K562 (cell line): ENCODE data around the gene ZFP36. TPM values are rescaled to one million over a fixed set of nuclear protein-coding genes. Genes with fewer than 3 reads are reported as not detected.

ENCODE experiments used
- HLTF ChIP-seq: fragments of 450-650 bp; IDR thresholded peaks from 2 replicates; pipeline ENCODE4 v1.6.1; 2016
- JUND ChIP-seq, 2 experiments: IDR thresholded peaks; 2 replicates in 1 of 2; 3 replicates in 1 of 2; pipeline ENCODE4 v1.6.1; 2011; ENCODE audit warnings: borderline replicate concordance in 2 of 2, low read depth in 2 of 2, low read length in 2 of 2, improper control_type of control experiment in 1 of 2, missing biosample characterization in 1 of 2, missing genetic modification characterization in 1 of 2, missing genetic modification reagents in 1 of 2
- PHB ChIP-seq: fragments of 250-450 bp; sonication (Bioruptor Pico); IDR thresholded peaks from 2 replicates; pipeline ENCODE4 v1.5.0; 2021
- RBBP5 ChIP-seq: fragments of 200-600 bp; sonication (generic); IDR thresholded peaks from 2 replicates; pipeline ENCODE4 v1.6.1; 2012; ENCODE audit warnings: borderline replicate concordance, mild to moderate bottlenecking, low read length, control low read depth, inconsistent platforms; ENCODE audit not compliant: insufficient read depth, poor library complexity, severe bottlenecking
- RHOXF2B ChIP-seq: fragments of 250-450 bp; sonication (Bioruptor Pico); conservative IDR thresholded peaks from 2 replicates; pipeline ENCODE4 v1.5.1; 2021
- SMAD2 ChIP-seq: fragments of 150-350 bp; IDR thresholded peaks from 2 replicates; pipeline ENCODE4 v1.6.1; 2014; ENCODE audit warnings: low read depth, mild to moderate bottlenecking, low read length
- ZC3H11A ChIP-seq: IDR thresholded peaks from 2 replicates; pipeline ENCODE4 v1.6.1; 2012; ENCODE audit warnings: low read depth, low read length, improper control_type of control experiment
- ZNF217 ChIP-seq: sonication (generic); formaldehyde crosslinking; IDR thresholded peaks from 2 replicates; pipeline ENCODE4 v1.8.0; 2022; ENCODE audit warnings: mild to moderate bottlenecking, missing genetic modification reagents
- ZNF766 ChIP-seq: fragments of 200-800 bp; sonication (Bioruptor generic); conservative IDR thresholded peaks from 2 replicates; pipeline ENCODE4 v1.6.1; 2016; ENCODE audit warnings: missing genetic modification characterization, missing compliant biosample characterization
- polyA plus RNA-seq, 8 experiments: library from polyadenylated mRNA; depleted of rRNA in 4 of 8; stranded (reverse) in 5 of 8; unstranded in 3 of 8; fragments of >200 nt; fragmentation: Nextera tagmentation in 2 of 8; fragmentation: Illumina TruSeq in 1 of 8; extraction: Ambion mirVana in 2 of 8; extraction: Trizol in 1 of 8; gene quantifications; 2 replicates each; pipeline versions ENCODE4 v1.2.1 to v1.2.3, GENCODE V29; 2011 to 2014; ENCODE audit warnings: inconsistent platforms in 1 of 8, missing spikeins in 1 of 8
- total RNA-seq, 7 experiments: library from RNA; depleted of rRNA in 6 of 7; stranded (reverse); fragments of >200 nt in 6 of 7; fragmentation: Illumina TruSeq in 2 of 7; extraction: Trizol in 2 of 7; gene quantifications; 2 replicates each; pipeline versions ENCODE4 v1.2.1 to v1.2.3, GENCODE V29; 2011 to 2021; ENCODE audit warnings: low replicate concordance in 1 of 7
- TF ChIP-seq, protein P1 (sequence below), 2 experiments: fragments of 450-650 bp; IDR thresholded peaks; 2 replicates each; pipeline ENCODE4 v1.6.1; 2016; ENCODE audit warnings: mild to moderate bottlenecking in 2 of 2, borderline replicate concordance in 1 of 2, low read depth in 1 of 2, moderate library complexity in 1 of 2
- TF ChIP-seq, protein P2 (sequence below): fragments of 250-450 bp; sonication (Bioruptor Pico); IDR thresholded peaks from 2 replicates; pipeline ENCODE4 v1.8.0; 2022; ENCODE audit warnings: moderate library complexity, mild to moderate bottlenecking, inconsistent platforms
- TF ChIP-seq, protein P3 (sequence below): sonication (generic); formaldehyde crosslinking; IDR thresholded peaks from 2 replicates; pipeline ENCODE4 v1.8.1; 2023; ENCODE audit warnings: missing genetic modification reagents, mild to moderate bottlenecking, borderline replicate concordance

Gene ZFP36
- total and polyA plus RNA-seq, 9 of the 15 experiments (the other 6 are each of a cell fraction or from before 2014, with no cell fraction given), result 1.0 to 20.1 (median 3.5) TPM

DNA sequence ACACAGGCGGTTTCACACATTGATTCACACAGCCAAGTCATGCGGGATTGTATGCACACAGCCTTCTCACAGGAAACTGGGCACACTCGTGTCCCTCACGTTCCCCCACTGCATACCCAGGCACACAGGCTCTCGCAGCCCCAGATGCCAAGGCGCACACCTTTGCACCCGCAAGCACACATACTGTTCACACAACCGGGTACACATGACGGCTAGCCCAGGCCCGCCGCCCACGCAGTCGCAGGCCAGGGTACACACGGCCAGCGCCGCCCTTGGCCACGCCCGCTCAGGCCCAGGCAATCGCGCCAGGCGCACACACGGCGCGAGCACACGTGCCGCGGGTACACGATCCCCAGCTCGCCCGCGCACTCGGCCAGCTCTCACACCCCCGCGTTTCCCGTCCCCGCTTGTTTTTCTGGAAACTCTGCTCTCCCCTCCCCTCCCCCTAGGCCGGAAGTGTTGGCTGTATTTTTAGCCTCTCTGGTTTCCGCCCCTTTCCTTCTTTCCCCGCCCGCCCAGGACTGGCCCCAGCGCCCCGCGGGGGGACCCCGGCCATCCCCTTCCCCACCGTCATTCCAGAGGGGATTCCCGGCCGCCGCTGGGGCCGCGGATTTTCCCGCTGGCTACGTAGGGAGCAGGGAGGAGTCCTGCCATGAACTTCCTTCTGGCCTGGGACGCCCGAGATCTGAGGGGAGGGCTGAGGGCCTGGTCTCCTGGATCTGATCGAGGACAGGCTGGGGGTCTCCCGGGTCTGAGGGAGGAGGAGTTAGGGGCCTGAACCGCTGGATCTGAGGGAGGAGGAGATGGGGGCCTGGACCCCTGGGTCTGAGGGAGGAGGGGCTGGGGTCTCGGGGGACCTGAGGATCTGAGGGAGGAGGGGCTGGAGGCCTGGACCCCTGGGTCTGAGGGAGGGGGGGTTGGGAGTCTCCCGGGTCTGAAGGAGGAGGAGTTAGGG is 4.0 kb upstream of the ZFP36 start (continued):
- TF ChIP-seq, protein P1, sequence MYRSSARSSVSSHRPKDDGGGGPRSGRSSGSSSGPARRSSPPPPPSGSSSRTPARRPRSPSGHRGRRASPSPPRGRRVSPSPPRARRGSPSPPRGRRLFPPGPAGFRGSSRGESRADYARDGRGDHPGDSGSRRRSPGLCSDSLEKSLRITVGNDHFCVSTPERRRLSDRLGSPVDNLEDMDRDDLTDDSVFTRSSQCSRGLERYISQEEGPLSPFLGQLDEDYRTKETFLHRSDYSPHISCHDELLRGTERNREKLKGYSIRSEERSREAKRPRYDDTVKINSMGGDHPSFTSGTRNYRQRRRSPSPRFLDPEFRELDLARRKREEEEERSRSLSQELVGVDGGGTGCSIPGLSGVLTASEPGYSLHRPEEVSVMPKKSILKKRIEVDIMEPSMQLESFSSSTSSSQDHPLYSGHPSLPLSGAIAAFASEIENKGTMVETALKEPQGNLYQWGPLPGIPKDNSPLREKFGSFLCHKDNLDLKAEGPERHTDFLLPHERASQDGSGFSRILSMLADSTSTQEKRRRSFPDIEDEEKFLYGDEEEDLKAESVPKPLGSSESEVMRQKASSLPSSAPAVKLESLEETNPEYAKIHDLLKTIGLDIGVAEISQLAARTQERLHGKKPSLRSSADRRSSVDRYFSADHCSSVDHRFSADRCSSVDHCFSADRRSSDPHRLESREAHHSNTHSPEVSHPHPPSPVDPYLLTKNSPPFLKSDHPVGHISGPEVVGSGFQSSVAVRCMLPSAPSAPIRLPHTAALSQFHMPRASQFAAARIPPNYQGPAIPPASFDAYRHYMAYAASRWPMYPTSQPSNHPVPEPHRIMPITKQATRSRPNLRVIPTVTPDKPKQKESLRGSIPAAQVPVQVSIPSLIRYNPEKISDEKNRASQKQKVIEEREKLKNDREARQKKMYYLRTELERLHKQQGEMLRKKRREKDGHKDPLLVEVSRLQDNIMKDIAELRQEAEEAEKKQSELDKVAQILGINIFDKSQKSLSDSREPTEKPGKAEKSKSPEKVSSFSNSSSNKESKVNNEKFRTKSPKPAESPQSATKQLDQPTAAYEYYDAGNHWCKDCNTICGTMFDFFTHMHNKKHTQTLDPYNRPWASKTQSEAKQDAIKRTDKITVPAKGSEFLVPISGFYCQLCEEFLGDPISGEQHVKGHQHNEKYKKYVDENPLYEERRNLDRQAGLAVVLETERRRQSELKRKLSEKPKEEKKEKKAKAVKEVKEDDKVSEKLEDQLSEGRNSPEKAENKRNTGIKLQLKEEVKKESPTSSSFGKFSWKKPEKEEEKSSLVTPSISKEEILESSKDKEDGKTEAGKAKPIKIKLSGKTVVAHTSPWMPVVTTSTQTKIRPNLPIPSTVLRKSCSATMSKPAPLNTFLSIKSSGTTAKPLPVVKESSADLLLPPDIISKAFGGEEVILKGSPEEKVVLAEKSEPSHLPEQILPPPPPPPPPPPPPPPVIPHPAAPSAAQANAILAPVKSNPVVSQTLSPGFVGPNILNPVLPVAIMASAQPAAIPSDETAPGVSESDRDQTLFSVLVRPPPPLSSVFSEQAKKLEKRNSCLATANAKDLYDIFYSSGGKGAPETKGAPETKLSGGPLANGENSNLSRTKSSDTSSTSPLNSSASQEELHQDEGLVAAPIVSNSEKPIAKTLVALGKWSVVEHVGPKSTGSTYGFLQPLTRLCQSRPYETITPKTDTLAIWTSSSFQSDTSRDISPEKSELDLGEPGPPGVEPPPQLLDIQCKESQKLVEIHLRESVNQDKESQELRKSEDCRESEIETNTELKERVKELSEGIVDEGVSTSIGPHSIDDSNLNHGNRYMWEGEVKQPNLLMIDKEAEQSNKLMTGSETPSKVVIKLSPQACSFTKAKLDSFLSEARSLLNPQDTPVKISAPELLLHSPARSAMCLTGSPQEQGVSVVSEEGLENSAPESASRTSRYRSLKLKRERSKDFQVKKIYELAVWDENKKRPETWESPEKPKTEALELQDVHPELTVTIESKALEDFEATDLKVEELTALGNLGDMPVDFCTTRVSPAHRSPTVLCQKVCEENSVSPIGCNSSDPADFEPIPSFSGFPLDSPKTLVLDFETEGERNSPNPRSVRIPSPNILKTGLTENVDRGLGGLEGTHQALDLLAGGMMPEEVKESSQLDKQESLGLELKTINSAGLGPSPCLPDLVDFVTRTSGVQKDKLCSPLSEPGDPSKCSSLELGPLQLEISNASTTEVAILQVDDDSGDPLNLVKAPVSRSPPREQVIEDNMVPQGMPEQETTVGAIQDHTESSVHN (IDR thresholded peaks at IDR 0.05; ENCODE audit: borderline replicate concordance in 1 of 2, low read depth in 1 of 2), result no peak
- TF ChIP-seq JUND (IDR thresholded peaks at IDR 0.05; ENCODE audit: borderline replicate concordance, low read depth, low read length) (peak; percentile 43; the same call in 1 of the 2 replicates), JUND (tag; IDR thresholded peaks at IDR 0.05; ENCODE audit: borderline replicate concordance, low read depth, low read length) (peak; percentile 64; the same call in 2 of the 3 replicates), RHOXF2B (CRISPR knock-in tag) (0 out of 2 replicates have a peak, but pooled peaks have one; percentile 41), HLTF (no peak), PHB (CRISPR knock-in tag) (no peak; the same call in 1 of the 2 replicates), RBBP5 (peak; percentile 65), ZNF217 (CRISPR knock-in tag) (no peak), SMAD2 (no peak), ZC3H11A (no peak), ZNF766 (peak; percentile 17; the same call in 1 of the 2 replicates)
- TF ChIP-seq, protein P2, sequence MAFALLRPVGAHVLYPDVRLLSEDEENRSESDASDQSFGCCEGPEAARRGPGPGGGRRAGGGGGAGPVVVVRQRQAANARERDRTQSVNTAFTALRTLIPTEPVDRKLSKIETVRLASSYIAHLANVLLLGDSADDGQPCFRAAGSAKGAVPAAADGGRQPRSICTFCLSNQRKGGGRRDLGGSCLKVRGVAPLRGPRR, result no peak
- TF ChIP-seq, protein P3, sequence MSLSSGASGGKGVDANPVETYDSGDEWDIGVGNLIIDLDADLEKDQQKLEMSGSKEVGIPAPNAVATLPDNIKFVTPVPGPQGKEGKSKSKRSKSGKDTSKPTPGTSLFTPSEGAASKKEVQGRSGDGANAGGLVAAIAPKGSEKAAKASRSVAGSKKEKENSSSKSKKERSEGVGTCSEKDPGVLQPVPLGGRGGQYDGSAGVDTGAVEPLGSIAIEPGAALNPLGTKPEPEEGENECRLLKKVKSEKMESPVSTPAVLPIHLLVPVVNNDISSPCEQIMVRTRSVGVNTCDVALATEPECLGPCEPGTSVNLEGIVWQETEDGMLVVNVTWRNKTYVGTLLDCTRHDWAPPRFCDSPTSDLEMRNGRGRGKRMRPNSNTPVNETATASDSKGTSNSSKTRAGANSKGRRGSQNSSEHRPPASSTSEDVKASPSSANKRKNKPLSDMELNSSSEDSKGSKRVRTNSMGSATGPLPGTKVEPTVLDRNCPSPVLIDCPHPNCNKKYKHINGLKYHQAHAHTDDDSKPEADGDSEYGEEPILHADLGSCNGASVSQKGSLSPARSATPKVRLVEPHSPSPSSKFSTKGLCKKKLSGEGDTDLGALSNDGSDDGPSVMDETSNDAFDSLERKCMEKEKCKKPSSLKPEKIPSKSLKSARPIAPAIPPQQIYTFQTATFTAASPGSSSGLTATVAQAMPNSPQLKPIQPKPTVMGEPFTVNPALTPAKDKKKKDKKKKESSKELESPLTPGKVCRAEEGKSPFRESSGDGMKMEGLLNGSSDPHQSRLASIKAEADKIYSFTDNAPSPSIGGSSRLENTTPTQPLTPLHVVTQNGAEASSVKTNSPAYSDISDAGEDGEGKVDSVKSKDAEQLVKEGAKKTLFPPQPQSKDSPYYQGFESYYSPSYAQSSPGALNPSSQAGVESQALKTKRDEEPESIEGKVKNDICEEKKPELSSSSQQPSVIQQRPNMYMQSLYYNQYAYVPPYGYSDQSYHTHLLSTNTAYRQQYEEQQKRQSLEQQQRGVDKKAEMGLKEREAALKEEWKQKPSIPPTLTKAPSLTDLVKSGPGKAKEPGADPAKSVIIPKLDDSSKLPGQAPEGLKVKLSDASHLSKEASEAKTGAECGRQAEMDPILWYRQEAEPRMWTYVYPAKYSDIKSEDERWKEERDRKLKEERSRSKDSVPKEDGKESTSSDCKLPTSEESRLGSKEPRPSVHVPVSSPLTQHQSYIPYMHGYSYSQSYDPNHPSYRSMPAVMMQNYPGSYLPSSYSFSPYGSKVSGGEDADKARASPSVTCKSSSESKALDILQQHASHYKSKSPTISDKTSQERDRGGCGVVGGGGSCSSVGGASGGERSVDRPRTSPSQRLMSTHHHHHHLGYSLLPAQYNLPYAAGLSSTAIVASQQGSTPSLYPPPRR (CRISPR knock-in tag), result no peak
